Neural progenitor cell (in vitro differentiated cells): ENCODE data around the gene ABHD17B. TPM values are rescaled to one million over a fixed set of nuclear protein-coding genes. Genes with fewer than 3 reads are reported as not detected.

Experiments used
- DNase-seq: peaks from one replicate; pipeline ENCODE4 v3.0.0-alpha.2; 2016; ENCODE audit warnings: low spot score
- H2AFZ ChIP-seq: fragments of 200-600 bp; sonication (generic); replicated peaks from 2 replicates; pipeline ENCODE4 v1.6.1; 2016; ENCODE audit warnings: antibody characterized with exemption
- H3F3A ChIP-seq: fragments of 200-600 bp; sonication (generic); 2 replicates; pipeline ENCODE4 v1.6.1; 2016; ENCODE audit warnings: antibody characterized with exemption, low read depth
- H3K27ac ChIP-seq: fragments of 200-600 bp; sonication (generic); 2 replicates; pipeline ENCODE4 v1.5.1; 2016; ENCODE audit warnings: mild to moderate bottlenecking
- H3K27me3 ChIP-seq: fragments of 200-600 bp; sonication (generic); 2 replicates; pipeline ENCODE4 v1.6.1; 2016; ENCODE audit warnings: mild to moderate bottlenecking, moderate library complexity
- H3K36me3 ChIP-seq: fragments of 200-600 bp; sonication (generic); 2 replicates; pipeline ENCODE4 v1.5.1; 2016
- H3K4me1 ChIP-seq: fragments of 200-600 bp; sonication (generic); 2 replicates; pipeline ENCODE4 v1.6.1; 2016; ENCODE audit warnings: mixed run types
- H3K4me2 ChIP-seq: fragments of 200-600 bp; sonication (generic); 2 replicates; pipeline ENCODE4 v1.6.1; 2016
- H3K4me3 ChIP-seq: fragments of 200-600 bp; sonication (generic); 2 replicates; pipeline ENCODE4 v1.5.1; 2016
- H3K79me2 ChIP-seq: fragments of 200-600 bp; sonication (generic); 2 replicates; pipeline ENCODE4 v1.6.1; 2016; ENCODE audit warnings: low read depth
- H3K9ac ChIP-seq: fragments of 200-600 bp; sonication (generic); 2 replicates; pipeline ENCODE4 v1.6.1; 2016
- H3K9me3 ChIP-seq: fragments of 200-600 bp; sonication (generic); 2 replicates; pipeline ENCODE4 v1.5.1; 2016; ENCODE audit warnings: low read depth
- H4K20me1 ChIP-seq: fragments of 200-600 bp; sonication (generic); 2 replicates; pipeline ENCODE4 v1.6.1; 2016; ENCODE audit warnings: low read depth
- H3K27ac Mint-ChIP-seq: 3 replicates; pipeline ENCODE4 v1.8.0; 2021; ENCODE audit warnings: mixed read lengths
- H3K27me3 Mint-ChIP-seq: 2 replicates; pipeline ENCODE4 v1.8.0; 2022; ENCODE audit warnings: low read depth, mild to moderate bottlenecking, inconsistent platforms, moderate library complexity, mixed read lengths; ENCODE audit not compliant: insufficient read depth
- H3K36me3 Mint-ChIP-seq: 3 replicates; pipeline ENCODE4 v1.8.0; 2021; ENCODE audit warnings: mixed read lengths
- H3K4me1 Mint-ChIP-seq: 3 replicates; pipeline ENCODE4 v1.8.0; 2021; ENCODE audit warnings: mixed read lengths
- H3K4me3 Mint-ChIP-seq: 3 replicates; pipeline ENCODE4 v1.8.0; 2021; ENCODE audit warnings: mild to moderate bottlenecking, moderate library complexity, mixed read lengths
- H3K9me3 Mint-ChIP-seq: 3 replicates; pipeline ENCODE4 v1.8.0; 2020; ENCODE audit warnings: mixed read lengths
- EZH2 ChIP-seq: fragments of 200-600 bp; sonication (generic); IDR thresholded peaks from 2 replicates; pipeline ENCODE4 v1.6.1; 2017; ENCODE audit warnings: antibody characterized with exemption, mild to moderate bottlenecking, moderate library complexity
- EZH2phosphoT487 ChIP-seq: fragments of 200-600 bp; sonication (generic); IDR thresholded peaks from 2 replicates; pipeline ENCODE4 v1.6.1; 2017; ENCODE audit warnings: antibody characterized with exemption
- total RNA-seq: library from RNA; depleted of rRNA; stranded (reverse); fragments of >200 nt; gene quantifications from 2 replicates; pipeline ENCODE4 v1.2.3, GENCODE V29; 2015; ENCODE audit warnings: low replicate concordance
- TF ChIP-seq, protein P1 (sequence below): fragments of 200-600 bp; sonication (generic); IDR thresholded peaks from 2 replicates; pipeline ENCODE4 v1.5.1; 2017; ENCODE audit warnings: antibody characterized with exemption, mild to moderate bottlenecking

Gene ABHD17B
- total RNA-seq, 1 donor from 2014 or later, result 96.6 TPM

DNA sequence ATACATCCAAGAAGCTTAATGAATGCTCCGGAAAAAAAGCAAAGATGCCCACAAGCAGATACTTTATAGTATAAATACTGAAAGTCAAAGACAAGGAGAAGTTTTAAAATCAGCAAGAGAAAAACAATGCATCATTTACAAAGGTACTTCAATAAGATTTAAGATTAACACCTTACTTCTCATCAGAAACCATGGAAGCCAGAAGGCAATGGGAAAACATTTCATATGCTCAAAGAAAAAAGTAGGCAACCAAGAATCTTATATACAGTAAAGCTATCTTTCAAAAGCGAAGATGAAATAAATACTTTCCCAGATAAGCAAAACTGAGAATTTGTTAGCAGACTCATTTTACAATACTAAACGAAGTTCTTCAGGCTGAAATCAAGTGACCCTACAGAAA, 51.1 kb downstream of the ABHD17B start:
- TF ChIP-seq, protein P1, sequence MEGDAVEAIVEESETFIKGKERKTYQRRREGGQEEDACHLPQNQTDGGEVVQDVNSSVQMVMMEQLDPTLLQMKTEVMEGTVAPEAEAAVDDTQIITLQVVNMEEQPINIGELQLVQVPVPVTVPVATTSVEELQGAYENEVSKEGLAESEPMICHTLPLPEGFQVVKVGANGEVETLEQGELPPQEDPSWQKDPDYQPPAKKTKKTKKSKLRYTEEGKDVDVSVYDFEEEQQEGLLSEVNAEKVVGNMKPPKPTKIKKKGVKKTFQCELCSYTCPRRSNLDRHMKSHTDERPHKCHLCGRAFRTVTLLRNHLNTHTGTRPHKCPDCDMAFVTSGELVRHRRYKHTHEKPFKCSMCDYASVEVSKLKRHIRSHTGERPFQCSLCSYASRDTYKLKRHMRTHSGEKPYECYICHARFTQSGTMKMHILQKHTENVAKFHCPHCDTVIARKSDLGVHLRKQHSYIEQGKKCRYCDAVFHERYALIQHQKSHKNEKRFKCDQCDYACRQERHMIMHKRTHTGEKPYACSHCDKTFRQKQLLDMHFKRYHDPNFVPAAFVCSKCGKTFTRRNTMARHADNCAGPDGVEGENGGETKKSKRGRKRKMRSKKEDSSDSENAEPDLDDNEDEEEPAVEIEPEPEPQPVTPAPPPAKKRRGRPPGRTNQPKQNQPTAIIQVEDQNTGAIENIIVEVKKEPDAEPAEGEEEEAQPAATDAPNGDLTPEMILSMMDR, result no peak
- no peak for TF ChIP-seq EZH2
- TF ChIP-seq EZH2phosphoT487, result no peak
- H3K4me3 Mint-ChIP-seq, result no peak overlapping the region
- Histone ChIP-seq H3K4me1 (no peaks in the 10 kb centered on the region), H3K4me3 (no peak overlapping the region), H3K36me3 (peaks cover 26% of the 10 kb centered on the region), H3K79me2 (peaks cover 2% of the 10 kb centered on the region), H4K20me1 (no peaks in the 10 kb centered on the region), H3K9me3 (peaks cover 11% of the 10 kb centered on the region), H2AFZ (no peak overlapping the region), H3F3A (peaks cover 5% of the 10 kb centered on the region), H3K4me2 (no peak overlapping the region), H3K9ac (no peak overlapping the region), H3K27ac (no peak overlapping the region), H3K27me3 (no peaks in the 10 kb centered on the region)
- H3K27me3 Mint-ChIP-seq, result no peaks in the 10 kb centered on the region
- DNase-seq, result no peak
- H3K9me3 Mint-ChIP-seq, result peaks cover 21% of the 10 kb centered on the region
- H3K36me3 Mint-ChIP-seq, result peaks cover 43% of the 10 kb centered on the region
- H3K27ac Mint-ChIP-seq, result no peak overlapping the region
- H3K4me1 Mint-ChIP-seq, result no peaks in the 10 kb centered on the region

DNA sequence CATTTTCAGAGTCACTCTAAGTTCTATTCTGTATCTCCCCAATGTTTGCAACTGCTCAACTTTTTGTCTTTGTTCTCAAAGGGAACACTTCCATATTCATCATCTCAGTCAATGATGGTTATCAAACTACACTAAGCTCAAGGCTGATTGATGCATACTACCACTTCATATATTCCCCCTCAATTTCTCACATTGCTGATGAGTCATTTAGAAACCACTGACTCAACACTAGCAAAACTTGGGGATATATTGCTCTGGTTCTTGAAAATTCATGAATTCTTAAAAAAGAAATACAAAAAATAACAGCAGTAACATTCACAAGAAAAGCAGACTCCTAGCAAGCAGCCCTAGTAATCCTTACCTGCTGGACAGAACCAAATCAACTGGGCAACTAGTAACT, 52.2 kb downstream of the ABHD17B start:
- H3K4me2 ChIP-seq, result no peak overlapping the region
- TF ChIP-seq EZH2 (no peak), EZH2phosphoT487 (no peak)
- TF ChIP-seq, protein P1, result no peak
- H3F3A ChIP-seq, result peaks cover 8% of the 10 kb centered on the region
- H3K9ac ChIP-seq, result no peak overlapping the region
- H3K27ac ChIP-seq, result no peak overlapping the region
- no peaks in the 10 kb centered on the region for H3K4me1 ChIP-seq
- no peaks in the 10 kb centered on the region for H3K27me3 Mint-ChIP-seq
- H3K36me3 Mint-ChIP-seq, result peaks cover 37% of the 10 kb centered on the region
- H4K20me1 ChIP-seq, result no peaks in the 10 kb centered on the region
- peaks cover 21% of the 10 kb centered on the region for H3K9me3 Mint-ChIP-seq
- H3K36me3 ChIP-seq, result peaks cover 26% of the 10 kb centered on the region
- H3K4me3 ChIP-seq, result no peak overlapping the region
- H2AFZ ChIP-seq, result no peak overlapping the region
- peaks cover 11% of the 10 kb centered on the region for H3K9me3 ChIP-seq
- H3K79me2 ChIP-seq, result no peaks in the 10 kb centered on the region
- no peak overlapping the region for H3K27ac Mint-ChIP-seq
- no peak for DNase-seq
- peaks cover 3% of the 10 kb centered on the region for H3K4me1 Mint-ChIP-seq
- H3K4me3 Mint-ChIP-seq, result no peak overlapping the region
- H3K27me3 ChIP-seq, result no peaks in the 10 kb centered on the region

DNA sequence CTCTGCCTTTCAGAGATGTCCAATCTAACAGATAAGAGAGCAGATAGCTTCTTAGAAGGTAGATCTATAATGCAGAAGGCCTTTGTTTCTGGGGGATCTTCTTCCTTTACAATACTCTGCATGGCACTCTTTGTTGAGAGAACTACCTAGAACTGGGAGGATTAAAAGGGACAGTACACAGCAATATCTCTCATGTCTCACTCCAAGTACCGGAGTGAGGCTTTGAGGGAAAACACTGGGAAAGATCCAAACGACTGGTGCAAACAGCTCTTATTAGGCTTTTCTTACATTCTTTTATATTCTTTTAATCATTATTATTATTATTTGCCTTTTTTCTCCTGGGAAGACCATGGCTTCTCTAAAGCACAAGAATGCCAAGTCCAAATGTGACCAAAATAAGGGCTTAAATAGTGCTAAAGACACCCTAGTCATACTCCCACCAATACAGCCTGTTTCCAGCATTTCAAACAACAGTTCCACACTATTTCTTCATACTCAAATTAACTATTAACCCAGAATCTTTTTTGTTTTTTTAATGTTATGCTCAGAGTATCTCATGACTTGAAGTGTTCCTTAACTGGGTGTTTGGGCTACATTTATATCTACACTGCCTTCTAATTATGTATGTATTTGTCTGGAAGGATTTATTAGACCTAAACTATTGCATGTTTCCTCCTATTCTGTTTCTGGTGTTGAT, 52.7 kb downstream of the ABHD17B start:
- peaks cover 3% of the 10 kb centered on the region for H3K4me1 Mint-ChIP-seq
- peaks cover 11% of the 10 kb centered on the region for H3K9me3 ChIP-seq
- no peaks in the 10 kb centered on the region for H4K20me1 ChIP-seq
- peaks cover 23% of the 10 kb centered on the region for H3K36me3 ChIP-seq
- H3K79me2 ChIP-seq, result no peaks in the 10 kb centered on the region
- no peak overlapping the region for H3K4me2 ChIP-seq
- no peaks in the 10 kb centered on the region for H3K27me3 ChIP-seq
- no peak for DNase-seq
- TF ChIP-seq, protein P1, result no peak
- TF ChIP-seq EZH2 (no peak), EZH2phosphoT487 (no peak)
- H3K4me3 ChIP-seq, result no peak overlapping the region
- H3K4me1 ChIP-seq, result no peaks in the 10 kb centered on the region
- H3K9ac ChIP-seq, result no peak overlapping the region
- peaks cover 8% of the 10 kb centered on the region for H3F3A ChIP-seq
- peaks cover 21% of the 10 kb centered on the region for H3K9me3 Mint-ChIP-seq
- no peak overlapping the region for H2AFZ ChIP-seq
- H3K27ac Mint-ChIP-seq, result no peak overlapping the region
- H3K27me3 Mint-ChIP-seq, result no peaks in the 10 kb centered on the region
- H3K27ac ChIP-seq, result no peak overlapping the region
- peaks cover 31% of the 10 kb centered on the region for H3K36me3 Mint-ChIP-seq
- no peak overlapping the region for H3K4me3 Mint-ChIP-seq
